ENCODE measurements around the gene C2orf69.

Gene C2orf69

DNA sequence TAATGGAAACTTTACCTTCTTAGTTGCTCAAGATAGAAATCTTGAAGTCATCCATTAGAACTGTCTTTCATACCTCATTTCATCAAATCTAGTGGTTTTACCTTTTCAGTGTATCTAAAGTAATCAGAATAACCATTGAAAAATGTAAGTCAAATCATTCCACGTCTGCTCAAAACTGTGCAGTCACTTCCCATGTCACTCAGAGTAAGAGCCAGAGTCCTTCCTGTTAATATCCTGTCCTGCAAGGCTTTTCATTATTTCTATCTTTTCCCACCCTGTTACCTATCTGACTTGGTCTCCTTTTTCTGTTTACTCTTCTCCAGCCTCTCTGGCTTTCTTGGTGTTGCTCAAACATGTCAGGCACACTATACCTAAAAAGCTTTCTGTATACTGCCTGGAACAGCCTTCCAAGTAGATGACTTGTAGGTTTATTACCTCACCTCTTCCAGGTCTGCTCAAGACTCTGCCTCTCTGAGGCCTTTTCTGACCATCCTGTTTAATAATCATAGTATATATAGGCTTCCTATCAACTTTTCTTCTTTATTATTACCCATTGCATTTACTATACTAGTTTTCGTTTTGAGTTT lies 3.4 kb downstream of the C2orf69 start:
- DNase-seq, result no peak

DNA sequence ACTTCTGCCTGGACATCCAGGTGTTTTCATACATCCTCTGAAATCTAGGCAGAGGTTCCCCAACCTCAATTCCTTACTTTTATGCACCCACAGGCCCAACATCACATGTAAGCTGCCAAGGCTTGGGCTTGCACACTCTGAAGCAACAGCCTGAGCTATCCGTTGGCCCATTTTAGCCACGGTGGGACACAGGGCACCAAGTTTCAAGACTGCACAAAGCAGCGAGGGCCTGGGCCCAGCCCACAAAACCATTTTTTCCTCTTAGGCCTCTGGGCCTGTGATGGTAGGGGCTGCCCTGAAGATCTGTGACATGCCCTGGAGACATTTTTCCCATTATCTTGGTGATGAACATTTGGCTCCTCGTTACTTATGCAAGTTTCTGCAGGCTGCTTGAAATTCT lies 5.9 kb downstream of the C2orf69 start:
- no peak for DNase-seq

DNA sequence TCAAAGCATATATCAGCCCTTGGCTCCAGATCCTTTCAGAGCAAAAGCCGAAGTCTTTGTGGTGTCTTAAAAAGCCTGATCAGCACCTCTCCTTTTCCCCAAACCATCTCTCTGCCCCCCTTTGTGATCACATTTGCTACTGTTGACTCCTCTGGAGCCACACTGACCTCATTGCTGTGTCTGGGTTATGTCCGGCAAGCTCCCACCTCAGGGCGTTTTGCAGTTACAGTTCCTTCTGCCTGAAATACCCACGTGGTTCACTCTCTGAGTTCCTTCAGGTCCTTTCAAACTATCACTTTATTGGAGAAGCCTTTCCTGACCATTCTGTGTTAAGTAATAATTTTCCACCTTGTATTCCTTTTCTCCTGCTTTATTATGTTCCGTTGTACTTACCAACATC lies 11.8 kb downstream of the C2orf69 start:
- no peak for DNase-seq

DNA sequence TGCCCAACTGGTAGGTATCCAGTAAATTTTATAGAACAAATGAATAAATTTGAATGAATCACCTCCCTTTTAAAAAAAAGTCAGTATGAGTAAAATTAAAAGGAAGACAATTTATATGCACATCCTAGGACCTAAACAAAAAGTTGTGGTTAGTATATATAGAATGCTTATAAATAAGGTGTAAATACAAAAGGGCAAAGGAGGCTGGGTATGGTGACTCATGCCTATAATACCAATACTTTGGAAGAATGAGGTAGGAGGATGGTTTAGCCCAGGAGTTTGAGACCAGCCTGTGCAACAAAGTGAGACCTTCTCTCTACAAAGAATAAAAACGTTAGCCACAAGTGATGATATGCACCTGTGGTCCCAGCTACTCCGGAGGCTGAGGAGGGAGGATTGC lies 12.8 kb downstream of the C2orf69 start:
- no peak for DNase-seq

DNA sequence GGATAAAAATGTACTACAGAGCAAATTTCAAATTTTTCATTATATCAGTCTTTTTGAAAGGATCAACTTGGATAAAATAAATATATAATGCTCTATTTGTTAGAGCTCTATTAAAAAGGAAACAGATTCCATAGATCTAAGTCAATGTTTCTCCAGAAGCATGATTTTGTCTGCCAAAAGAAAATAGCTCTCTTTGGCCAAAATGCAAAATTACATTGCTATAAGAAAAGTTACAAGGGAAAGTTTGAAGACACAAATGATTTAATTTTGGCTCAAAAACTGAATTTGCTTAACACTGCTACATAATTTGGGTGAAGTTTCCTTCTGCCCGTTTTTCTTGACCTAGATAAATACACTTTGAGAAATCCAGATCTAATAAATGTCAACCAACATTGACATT lies 15.7 kb downstream of the C2orf69 start:
- no peak for DNase-seq

DNA sequence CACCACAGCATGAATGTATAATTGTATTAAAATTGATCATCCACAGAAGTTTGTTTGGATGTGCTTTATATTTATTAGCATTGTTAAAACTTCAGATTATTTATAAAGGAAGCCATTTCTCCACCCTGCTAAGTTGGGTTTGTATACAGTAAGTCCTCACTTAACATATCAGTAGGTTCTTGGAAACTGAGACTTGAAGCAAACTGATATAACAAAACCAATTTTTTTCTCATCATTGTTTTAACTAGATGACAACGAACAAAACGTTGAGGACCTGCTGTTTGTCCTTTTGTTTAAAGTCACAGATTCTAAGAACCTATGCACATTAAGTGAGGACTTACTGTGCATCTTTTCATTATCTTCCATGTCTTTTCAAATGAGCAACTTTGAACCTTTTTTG lies 17.1 kb downstream of the C2orf69 start:
- no peak for DNase-seq

DNA sequence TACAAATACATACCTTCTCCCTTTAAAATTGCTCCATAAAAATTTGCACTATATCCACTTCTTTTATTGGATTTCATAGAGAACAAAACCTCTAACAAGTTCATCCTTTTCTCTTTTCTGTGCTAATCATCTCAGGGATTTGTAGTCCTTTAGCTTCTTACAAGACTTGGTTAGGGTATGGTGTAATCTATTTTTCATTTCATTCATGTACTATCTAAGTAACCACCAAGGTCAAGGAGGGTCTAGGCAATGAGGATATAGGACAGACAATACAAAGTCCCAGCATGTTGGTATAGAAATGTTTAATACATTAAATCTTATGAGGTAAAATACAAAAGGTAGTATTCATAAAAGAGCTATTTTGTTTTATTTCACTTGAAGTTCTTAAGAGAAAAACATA lies 17.5 kb downstream of the C2orf69 start:
- no peak for DNase-seq

DNA sequence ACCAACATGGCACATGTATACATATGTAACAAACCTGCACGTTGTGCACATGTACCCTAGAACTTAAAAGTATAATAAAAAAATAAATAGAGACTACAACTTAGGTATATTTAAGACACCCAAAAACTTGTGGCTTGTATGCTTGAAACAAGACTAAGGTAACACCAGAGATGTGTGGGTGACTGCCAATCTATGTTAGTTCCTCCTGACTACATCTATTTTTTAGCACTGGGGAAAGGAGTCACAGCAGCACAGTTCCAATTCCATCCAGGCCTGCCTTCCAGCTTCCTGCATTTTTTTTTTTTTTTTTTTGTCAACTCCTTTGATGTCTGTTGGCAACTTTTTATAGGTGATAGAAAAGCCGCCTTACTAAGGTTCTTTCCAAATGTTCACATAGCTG lies 18.2 kb downstream of the C2orf69 start:
- DNase-seq, result no peak

DNA sequence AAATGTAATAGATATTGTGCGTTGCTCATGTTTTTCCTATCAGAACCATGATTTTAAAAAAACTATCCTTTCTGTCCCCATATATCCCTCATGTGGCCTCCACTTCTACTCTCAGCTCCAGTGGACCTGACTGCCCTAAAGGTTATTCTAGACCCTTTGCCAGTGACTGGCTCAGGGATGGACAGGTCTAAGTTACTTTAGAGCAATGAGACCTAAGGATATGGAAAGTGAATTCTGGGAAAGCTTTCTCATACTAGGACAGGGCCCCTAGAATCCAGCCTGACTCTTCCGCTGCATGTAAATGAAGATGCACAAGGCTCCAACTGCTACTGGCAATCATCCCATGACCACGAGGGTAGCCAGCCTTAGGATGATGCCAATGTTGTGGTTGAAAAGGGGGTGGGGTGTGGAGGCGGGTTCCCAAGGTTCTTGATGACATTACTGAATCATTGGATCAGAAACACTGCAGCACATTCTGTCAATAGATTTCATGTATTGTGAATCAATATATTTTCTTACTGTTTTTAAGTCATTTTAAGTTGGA lies 21.3 kb downstream of the C2orf69 start:
- DNase-seq, result no peak

DNA sequence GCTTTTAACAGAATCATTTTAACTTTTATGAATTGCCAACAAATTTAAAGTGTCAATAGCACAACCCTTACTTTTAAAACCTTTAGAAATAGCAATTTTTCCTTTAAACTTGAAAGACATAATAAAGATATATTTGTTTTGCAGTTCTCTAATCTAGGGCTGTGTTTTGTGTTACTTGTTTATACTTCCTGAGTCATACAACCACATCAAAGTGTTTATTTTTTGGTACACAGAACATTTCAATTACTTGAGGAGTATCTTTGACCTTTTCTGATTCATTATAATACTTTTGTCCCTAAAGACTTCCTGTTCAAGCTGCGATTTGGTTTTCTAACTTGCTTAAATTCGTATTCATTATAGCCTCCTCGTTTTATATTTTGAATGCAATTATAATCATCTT lies 22.4 kb downstream of the C2orf69 start:
- DNase-seq, result no peak

DNA sequence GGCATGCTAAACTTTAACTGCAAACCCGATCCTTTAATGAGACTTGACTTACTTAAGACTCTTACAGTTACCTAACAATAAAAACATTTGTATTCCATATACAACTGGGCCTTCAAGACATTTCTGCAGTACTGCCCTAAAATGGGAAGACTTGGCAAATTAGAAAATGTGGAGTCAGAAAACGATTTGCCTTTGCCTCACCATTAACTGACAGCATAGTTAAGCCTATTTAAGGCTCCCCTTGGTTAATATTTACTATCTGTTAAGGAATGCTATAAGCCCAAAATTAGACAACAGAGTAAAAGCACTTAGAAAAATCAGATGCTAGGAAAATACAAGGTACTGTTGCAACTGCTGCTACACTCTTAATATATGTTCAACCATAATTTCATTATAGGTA lies 25.5 kb downstream of the C2orf69 start:
- no peak for DNase-seq

DNA sequence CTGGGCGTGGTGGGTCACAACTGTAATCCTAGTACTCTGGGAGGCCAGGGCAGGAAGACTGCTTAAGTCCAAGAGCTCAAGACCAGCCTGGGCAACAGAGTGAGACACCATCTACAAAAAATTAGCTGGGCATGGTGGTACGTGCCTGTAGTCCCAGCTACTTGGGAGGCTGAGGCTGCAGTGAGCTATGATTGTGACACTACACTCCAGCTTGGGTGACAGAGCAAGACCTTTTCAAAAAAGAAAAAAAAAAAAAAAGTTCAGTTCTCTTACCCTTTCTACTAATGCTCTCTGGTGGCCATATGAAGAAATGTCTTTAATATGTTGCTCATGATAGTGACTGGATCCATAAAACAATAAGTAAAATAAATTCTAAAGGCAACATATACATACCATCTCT lies 29.3 kb downstream of the C2orf69 start:
- no peak for DNase-seq

DNA sequence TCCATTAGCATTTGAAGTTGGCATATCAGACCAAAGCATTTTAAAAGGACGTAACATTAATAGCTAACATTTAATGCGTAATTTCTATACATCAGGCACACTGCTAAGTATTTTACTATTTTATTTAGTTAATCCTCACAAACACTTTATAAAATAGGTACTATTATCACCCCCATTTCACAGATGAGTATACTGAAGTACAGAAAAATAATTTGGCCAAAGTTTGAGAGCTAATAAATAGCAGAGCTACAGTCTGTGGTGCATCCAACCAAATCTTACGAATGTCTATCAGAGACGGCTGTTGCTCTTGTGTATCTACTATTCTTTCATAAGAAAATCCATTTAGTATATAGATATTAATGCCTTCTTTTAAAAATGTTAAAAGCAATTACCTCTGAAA lies 32.3 kb downstream of the C2orf69 start:
- DNase-seq, result no peak

DNA sequence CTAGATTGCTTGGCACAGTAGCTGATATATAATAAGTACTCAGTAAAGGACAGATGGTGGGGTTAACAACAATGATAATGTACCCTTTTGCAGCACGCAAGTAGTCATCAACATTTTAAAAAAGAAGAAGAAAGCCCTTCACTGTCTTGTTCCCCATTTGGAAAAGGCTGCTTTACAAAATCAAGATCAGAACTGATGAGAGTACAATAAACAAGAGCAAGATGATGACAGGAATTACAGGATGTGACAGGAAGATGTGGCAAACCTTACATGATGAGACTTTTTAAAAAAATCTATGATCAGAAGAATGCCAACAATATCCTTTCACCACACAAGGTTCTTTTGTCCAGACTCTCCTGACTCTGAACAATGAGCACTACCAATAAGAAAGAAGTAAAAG lies 35.1 kb downstream of the C2orf69 start:
- no peak for DNase-seq

DNA sequence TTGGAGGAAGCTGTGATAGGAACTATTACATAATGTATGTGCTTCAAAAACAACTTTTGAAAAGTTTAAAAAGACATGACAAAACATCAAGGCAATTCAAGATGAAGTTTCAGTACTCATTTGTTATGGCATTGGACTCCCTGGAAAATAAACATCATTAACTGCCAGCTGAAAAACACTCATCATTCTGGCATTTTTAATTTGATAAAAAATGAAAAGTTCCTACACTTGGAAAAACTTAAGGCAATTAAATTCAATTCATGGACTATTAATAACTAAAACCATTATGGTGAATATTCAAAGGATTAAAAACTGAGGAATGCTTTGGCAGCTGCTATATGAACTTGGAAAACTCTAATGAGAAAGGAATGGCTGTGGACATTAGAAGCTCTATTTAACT lies 35.7 kb downstream of the C2orf69 start:
- DNase-seq, result no peak

DNA sequence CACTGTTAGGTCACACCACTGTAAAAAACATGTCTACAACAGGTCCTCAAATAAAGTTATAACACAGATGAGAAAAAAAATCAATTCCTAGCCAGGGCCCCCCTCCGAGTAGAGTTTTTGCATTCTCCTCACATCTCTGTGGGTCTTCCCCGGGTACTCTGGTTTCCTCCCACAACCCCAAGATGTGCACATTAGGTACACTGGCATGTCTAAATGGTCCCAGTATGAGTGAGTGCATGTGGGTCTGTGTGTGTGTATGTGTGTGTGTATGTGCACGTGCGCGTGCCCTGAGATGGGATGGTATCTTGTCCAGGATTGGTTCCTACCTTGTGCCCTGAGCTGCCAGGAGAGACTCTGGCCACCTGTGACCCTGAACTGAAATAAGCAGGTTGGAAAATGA lies 39.3 kb downstream of the C2orf69 start:
- DNase-seq, result no peak

DNA sequence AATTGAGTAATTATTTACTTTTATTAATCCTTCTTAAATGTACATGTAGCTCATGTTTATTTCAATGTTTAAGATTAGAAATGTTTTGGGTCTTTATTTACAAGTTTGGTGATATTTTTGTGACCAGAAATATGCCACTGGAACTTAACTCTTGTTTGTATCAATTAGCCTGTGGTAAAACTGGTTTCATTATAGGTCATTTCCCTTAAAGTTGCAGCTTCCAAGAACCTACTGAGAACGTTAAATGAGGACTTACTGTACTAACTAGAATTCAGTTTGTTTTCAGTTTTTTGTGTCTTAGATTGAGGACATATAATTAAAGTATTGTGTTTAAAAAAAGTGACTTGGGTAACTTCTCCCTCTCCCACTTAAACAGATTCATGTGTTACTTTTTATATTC lies 39.9 kb downstream of the C2orf69 start:
- DNase-seq, result no peak

DNA sequence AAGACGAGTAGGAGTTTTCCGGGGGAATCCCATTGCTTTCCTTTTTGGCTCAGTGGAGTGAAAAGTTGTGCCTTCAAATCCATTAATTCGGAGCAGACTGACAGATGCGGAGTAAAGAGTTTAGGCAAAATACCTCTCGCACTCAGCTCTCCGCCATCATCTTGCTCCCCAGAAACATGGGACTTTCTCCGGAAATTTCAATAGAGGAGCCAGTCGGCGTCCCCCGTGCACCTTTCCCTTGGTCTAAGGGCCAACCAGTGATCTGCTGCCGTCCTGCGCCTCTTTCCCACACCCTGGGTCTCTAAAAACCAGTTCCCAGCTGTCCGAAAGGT lies 43.9 kb downstream of the C2orf69 start:
- DNase-seq, result peak; percentile 39

DNA sequence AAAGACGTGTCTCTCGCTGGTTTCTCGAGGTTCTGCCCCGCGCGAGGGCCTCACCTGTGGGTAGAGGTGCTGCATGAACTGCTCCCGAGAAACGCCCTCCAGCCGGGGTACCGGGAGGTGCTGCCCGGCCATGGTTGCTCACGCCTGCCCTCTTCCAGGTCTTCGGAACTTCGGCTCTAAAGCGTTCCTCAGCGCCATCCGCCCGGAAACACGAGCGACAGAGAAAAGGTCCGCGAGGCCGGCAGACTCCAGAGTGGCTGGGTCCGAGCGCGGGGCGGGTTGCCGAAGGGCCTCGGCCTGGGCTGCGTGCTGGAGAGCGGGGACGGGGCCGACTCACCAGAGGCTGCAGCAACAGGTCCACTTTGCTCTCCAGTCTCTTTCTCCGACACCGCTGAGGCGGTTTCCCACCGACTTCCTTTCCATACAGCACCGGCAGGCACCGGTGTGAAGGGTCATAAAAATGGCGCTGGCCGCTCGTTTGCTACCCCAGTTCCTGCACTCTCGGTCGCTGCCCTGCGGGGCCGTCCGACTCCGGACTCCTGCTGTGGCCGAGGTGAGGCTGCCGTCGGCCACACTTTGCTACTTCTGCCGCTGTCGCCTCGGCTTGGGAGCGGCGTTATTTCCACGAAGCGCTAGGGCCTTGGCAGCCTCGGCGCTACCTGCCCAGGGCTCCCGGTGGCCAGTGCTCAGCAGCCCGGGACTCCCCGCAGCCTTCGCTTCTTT lies 44.4 kb downstream of the C2orf69 start, which contains the start of the genes MAIP1 and TYW5:
MAIP1 (plus strand) TSS at position 244 of the 723 bp plus-strand sequence; CDS start at position 461, 217 bp downstream.
TYW5 (minus strand) TSS at position 153 of the 723 bp plus-strand sequence; CDS start at position 132, 21 bp downstream.
- peak; percentile 79 for DNase-seq

DNA sequence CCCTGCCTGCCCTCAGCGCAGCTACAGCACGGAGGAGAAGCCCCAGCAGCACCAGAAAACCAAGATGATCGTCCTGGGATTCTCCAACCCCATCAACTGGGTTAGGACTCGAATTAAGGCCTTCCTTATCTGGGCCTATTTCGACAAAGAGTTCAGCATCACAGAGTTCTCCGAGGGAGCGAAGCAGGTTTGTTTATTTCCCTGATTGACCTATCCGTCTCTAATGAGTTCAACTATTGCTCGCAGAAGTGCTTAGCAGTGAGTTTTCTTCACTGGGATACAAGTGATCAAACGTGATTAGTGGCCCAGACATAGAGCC lies 44.9 kb downstream of the C2orf69 start:
- DNase-seq, result no peak

DNA sequence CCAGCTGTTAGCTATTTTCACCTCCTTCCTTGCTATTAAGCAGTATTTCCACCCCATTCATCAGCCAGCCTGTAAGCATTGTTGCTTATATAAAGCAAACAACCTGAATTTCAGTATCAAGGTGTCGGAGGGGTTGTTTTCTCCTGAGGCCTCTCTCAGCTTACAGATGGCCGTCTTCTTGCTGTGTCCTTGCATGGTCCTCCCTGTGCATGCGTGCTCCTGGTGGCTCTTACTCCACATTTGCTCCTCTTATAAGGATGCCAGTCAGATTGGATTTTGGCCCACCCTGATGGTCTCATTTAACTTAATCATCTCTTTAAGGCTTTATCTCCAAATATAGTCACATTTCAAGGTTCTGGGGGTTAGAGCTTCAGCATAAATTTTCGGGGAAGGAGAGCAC lies 46.9 kb downstream of the C2orf69 start:
- DNase-seq, result no peak

DNA sequence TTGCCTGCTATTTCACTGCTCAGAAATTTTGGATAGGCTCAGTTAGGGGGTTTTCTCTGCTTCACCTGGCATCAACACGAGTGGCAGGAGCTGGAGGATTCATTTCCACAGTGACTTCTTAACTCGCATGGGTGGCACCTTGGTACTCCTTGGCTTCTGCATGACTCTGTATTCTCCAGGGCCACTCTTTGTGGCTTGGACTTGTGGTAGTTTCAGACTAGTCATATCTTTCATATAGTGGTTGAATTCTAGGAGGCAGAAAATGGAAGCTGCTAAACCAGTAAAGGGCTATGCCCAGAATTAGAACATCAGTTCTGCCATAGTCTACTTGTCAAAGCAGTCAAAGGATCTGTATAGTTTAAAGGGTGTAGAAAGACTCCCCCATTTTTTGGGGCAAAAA lies 51.1 kb downstream of the C2orf69 start:
- DNase-seq, result no peak

DNA sequence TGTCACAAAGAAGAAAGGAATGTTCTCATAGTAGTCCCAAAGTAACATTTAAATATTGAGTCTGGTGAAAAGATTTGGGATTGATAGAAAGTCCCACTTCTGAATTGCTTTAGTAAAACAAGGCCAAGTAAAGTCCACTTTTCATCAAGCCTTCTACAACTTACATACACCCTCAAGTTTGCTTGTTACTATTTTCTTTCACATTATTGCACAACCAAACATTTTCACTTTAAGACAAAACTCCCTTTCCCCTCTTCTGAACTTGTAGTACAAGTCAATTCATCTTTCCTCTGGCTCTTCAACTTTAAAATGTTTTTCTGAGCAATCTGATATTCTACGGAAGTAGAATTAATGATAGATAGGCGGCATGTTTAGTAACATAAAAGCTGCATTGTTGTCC lies 55.3 kb downstream of the C2orf69 start:
- DNase-seq, result no peak

DNA sequence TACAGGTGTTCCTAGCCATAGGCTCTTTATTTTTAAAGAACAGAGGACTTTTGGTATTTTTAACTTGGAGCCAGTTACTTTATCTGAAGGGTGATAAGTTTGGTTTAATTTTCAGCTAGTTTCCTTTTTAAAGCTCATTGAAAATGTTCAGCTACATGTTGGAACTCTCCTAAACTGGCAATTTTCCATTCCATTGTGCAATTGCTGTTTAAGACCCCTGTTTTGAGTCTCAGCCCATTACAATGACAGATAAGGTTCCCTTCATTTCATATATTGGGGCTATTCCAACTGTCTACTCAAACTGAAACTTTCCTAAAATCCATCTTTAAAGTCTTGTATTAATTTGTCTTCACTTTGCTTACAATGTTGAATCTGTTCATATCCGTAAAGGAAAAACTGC lies 55.9 kb downstream of the C2orf69 start:
- no peak for DNase-seq

DNA sequence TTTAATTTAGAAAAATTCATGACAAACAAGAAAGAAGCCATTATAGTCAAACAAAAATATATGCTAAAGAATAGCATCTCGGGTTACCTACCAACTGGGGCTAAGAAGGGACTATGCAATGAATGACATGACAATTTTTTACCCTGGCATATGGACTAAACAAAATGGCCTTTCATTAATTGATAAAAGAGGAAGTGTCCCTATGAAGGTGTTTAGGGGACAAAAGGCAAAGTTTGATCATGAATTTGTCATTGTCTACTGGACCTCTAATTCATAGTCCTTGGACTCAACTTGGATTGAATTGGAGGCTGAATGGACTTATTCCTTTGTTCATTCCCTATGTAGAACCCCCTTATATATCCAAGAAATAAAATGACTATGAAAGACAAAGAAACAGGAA lies 57.0 kb downstream of the C2orf69 start:
- DNase-seq, result no peak

All from 8988T (cell line).